Ovary (tissue), 9 donors: Measurements from ENCODE around the gene PI4KA. TPM values are rescaled to one million over a fixed set of nuclear protein-coding genes. Genes with fewer than 3 reads are reported as not detected.
"Not testable (repeated sequence)": the region's sequence is repeated elsewhere in the genome, so short reads cannot be mapped to it uniquely, and the experiment has no call there.

ENCODE experiments used
- DNase-seq, 5 donors: peaks; one replicate each; pipeline ENCODE4 v3.0.0-alpha.2; 2019 to 2020
- H3K27ac ChIP-seq, 2 donors: fragments of 200-600 bp; one replicate each; pipeline versions ENCODE4 v1.5.1 to v1.8.0; 2019 to 2022
- H3K27me3 ChIP-seq: fragments of 200-600 bp; one replicate; pipeline ENCODE4 v1.8.0; 2022
- H3K36me3 ChIP-seq: fragments of 200-600 bp; sonication (generic); one replicate; pipeline ENCODE4 v1.5.1; 2019
- H3K4me1 ChIP-seq: one replicate; pipeline ENCODE4 v1.8.1; 2013; ENCODE audit warnings: mild to moderate bottlenecking, moderate library complexity; ENCODE audit not compliant: insufficient read depth
- H3K4me3 ChIP-seq: fragments of 200-600 bp; sonication (generic); one replicate; pipeline ENCODE4 v1.5.1; 2017
- H3K9me3 ChIP-seq, 2 donors: fragments of 200-600 bp in 1 of 2; sonication (generic) in 1 of 2; one replicate each; pipeline versions ENCODE4 v1.5.1 to v1.8.1; 2013 to 2019; ENCODE audit warnings: mild to moderate bottlenecking in 1 of 2, moderate library complexity in 1 of 2
- CTCF ChIP-seq, 3 donors: fragments of 450-650 bp in 2 of 3; fragments of 200-600 bp in 1 of 3; IDR thresholded peaks; one replicate each; pipeline versions ENCODE4 v1.5.1 to v1.8.0; 2016 to 2022; ENCODE audit warnings: antibody characterized with exemption in 3 of 3, mild to moderate bottlenecking in 1 of 3
- EP300 ChIP-seq: sonication (generic); formaldehyde crosslinking; IDR thresholded peaks from one replicate; pipeline ENCODE4 v1.6.1; 2017; ENCODE audit warnings: antibody characterized with exemption
- POLR2A ChIP-seq: fragments of 450-650 bp; IDR thresholded peaks from one replicate; pipeline ENCODE4 v1.6.1; 2017; ENCODE audit warnings: antibody characterized with exemption, mild to moderate bottlenecking, moderate library complexity
- WGBS, 3 donors: extraction: QIAGEN DNeasy Blood & Tissue Kit in 1 of 3; methylation state at CpG; one replicate each; pipeline versions ENCODE4 v1.1.5 to v1.1.7; 2013 to 2017; 5-methylcytosine and 5-hydroxymethylcytosine counted together
- intact Hi-C, 4 donors: fragments of 100-400 bp; cut with DNase I; formaldehyde crosslinking; loops; one replicate each; pipeline versions ENCODE4 v1.11.0 to v1.15.1; 2022 to 2023
- polyA plus RNA-seq, 2 donors: library from polyadenylated mRNA; stranded (reverse); fragments of 200-250 nt in 1 of 2; fragments of 350-450 nt in 1 of 2; fragmentation: Illumina TruSeq in 1 of 2; extraction: RNeasy Lipid Tissue Mini Kit (QIAGEN cat#74804) in 1 of 2; gene quantifications; one replicate each; pipeline ENCODE4 v1.2.3, GENCODE V29; 2013 to 2014
- total RNA-seq, 7 donors: library from RNA; depleted of rRNA in 2 of 7; stranded (reverse); fragments of >200 nt in 2 of 7; fragmentation: NEBNext Ultra II Directional in 3 of 7; extraction: Animal tissue kit (Norgen Biotek cat#: 25700) in 3 of 7; gene quantifications; one replicate each; pipeline versions ENCODE4 v1.1.0 to v1.2.4, GENCODE V29; 2016 to 2023
- donor health status: DM: no; HTN: no; CAD: no; lungs with moderate emphysema.
- donor health status: DM: no; HTN: no; CAD: no.
- donor health status: Bipolar disorder and iron deficiency.
- donor health status: DM: yes; HTN: yes; CAD: no.
- donor health status: DM: no; HTN: no; CAD: no.
- donor health status: DM: yes; HTN: yes; CAD: no.

PI4KA gene
- total and polyA plus RNA-seq, 9 donors, result 30.6 to 97.6 (median 62.7) TPM

DNA sequence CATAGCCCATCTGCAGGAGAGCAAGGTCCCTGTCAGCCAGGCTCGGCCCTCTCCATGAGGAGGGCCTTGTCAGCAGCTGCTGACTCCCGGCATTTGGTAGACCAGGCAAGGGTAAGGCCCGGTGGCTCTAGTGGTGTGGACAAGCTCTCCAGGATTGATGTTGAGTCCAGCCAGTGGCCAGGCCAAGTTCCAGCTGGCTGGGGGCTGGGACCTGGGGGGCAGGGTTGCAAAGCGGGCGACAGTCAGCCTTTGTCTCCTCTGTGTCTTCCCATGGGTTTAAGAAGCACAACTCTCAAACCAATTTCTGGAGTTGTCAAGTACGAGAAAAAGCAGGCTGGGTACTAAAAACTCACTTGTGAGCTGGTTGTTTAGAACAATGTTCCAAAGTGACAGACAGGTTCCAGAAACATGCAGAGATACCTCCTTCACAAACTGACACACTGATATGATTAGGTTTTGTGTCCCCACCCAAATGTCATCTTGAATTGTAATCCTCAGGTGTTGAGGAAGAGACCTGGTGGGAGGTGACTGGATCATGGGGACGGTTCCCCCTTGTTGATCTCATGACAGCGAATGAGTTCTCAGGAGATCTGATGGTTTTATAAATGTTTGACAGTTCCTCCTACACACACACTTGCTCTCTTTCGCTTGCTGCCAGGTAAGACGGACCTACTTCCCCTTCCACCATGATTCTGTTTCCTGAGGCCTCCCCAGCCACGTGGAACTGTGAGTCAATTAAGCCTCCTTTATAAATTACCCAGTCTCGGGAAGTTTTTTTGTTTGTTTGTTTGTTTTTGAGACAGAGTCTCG lies 137.0 kb downstream of the PI4KA start:
- TF ChIP-seq POLR2A, result no peak
- TF ChIP-seq EP300, result no peak
- no peak for TF ChIP-seq CTCF (IDR thresholded peaks at IDR 0.05)
- H3K9me3 ChIP-seq, result no peaks in the 10 kb centered on the region
- no peak overlapping the region for H3K4me3 ChIP-seq
- H3K36me3 ChIP-seq, result no peaks in the 10 kb centered on the region
- no peak overlapping the region for H3K27ac ChIP-seq
- no peaks in the 10 kb centered on the region for H3K4me1 ChIP-seq
- H3K27me3 ChIP-seq, result no peaks in the 10 kb centered on the region
- intact Hi-C loops, result no loop called here
- DNase-seq, result no peak
- WGBS, 3 donors, result 84 to 90% (median 89%) methylated on average over 13 of the region's 13 CpGs

GRCh38 chr22:20720692-20721408 lies 137.8 kb downstream of the PI4KA start:
- Histone ChIP-seq H3K9me3 (no peaks in the 10 kb centered on the region), H3K27ac (no peak overlapping the region), H3K4me1 (no peaks in the 10 kb centered on the region), H3K4me3 (no peak overlapping the region), H3K36me3 (no peaks in the 10 kb centered on the region), H3K27me3 (no peaks in the 10 kb centered on the region)
- WGBS, 3 donors, result 89 to 92% (median 91%) methylated on average over 13 of the region's 13 CpGs
- no peak for DNase-seq
- intact Hi-C loops, result no loop called here
- TF ChIP-seq POLR2A, result no peak
- no peak for TF ChIP-seq EP300
- TF ChIP-seq CTCF (IDR thresholded peaks at IDR 0.05), result no peak

DNA sequence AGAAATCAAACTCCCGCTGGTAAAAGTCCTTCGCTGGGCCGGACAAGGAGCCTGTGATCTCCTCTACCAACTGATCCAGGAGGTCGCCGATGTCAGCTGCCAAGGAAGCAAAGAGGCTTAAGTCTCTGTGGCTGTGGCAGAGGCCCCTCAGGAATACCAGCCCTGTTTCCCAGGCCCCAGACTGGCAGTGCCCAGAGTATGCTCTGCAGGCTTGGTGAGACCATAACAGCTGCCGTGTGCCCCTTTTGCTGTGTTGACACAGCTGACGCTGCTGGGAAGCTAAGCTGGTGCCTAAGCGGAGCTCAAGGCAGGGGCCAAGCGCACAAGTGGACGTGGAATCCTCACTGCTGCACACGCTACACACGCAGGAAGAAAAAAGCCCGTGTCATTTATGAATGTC lies 139.9 kb downstream of the PI4KA start:
- H3K27me3 ChIP-seq, H3K4me1 ChIP-seq, H3K27ac ChIP-seq, intact Hi-C loops, H3K36me3 ChIP-seq, H3K9me3 ChIP-seq, H3K4me3 ChIP-seq, DNase-seq: not testable (repeated sequence)
- 90 to 95% (median 94%) methylated on average over 12 to 13 of the region's 13 CpGs for WGBS, 3 donors

- DNase-seq, H3K27me3 ChIP-seq, H3K9me3 ChIP-seq, H3K36me3 ChIP-seq, intact Hi-C loops, H3K4me1 ChIP-seq, H3K27ac ChIP-seq, H3K4me3 ChIP-seq: not testable (repeated sequence)
- 78 to 88% (median 87%) methylated on average over 6 to 7 of the region's 7 CpGs for WGBS, 3 donors
These were observed 140.6 kb downstream of the PI4KA start for GRCh38 chr22:20717981-20718380.

DNA sequence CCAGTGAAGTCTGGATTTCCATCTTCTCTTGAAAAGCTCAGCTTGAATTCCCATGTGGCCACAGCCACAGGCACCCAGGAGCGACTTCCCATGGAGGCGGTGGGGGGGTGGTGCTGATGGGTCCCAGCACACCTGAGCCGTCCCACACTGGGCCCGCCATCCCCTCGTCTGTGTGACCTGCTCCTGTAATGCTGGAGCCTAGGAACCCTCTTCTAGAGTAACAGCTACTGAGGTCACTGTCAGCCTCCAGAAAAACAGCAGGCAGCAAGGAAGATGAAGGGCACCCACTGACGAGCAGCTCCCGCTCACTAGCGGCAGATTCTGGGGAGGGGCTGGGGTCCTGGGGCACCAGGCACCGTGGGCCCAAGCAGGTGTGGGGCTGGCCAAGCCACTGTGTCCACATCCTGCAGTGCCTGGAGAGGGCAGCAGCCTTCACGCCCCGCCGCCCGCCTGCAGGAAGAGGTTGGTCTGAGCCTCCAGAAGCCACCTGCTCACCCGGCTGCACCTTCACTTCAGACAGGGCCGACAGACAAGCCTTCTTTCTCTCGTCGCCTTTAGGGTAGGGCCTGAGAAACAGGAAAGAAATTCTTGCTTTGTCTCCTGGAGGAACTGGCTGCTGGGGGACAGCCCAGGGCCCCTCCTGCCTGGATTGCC lies 141.3 kb downstream of the PI4KA start:
- WGBS, 3 donors, result 92 to 93% (median 92%) methylated on average over 17 of the region's 17 CpGs
- H3K27ac ChIP-seq, H3K9me3 ChIP-seq, DNase-seq, H3K4me3 ChIP-seq, H3K4me1 ChIP-seq, H3K27me3 ChIP-seq, H3K36me3 ChIP-seq, intact Hi-C loops: not testable (repeated sequence)

- intact Hi-C loops, H3K36me3 ChIP-seq: not testable (repeated sequence)
- WGBS, 3 donors, result 86 to 92% (median 88%) methylated on average over 11 to 13 of the region's 13 CpGs
These were observed 145.5 kb downstream of the PI4KA start for GRCh38 chr22:20713116-20713515.

DNA sequence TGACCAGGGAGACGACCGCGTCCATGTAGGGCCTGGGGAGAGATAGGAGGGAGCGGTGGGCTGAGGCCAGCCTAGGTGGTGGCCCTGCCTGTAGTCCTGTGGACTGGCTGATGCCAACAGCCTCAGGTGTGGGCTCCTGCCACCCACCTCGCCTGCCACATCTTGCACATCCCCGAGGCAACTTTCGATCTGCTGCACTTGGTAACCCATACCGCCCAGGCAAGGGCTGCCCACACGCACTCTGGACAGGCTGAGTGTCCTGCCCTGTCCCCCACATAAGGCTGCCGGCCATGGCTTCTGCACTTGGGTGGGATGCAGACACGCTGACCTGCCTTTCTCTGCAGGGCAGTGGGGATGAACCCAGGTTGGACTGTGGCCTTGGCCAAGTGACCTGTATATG lies 148.6 kb downstream of the PI4KA start:
- not testable (repeated sequence) for DNase-seq, H3K27me3 ChIP-seq, H3K27ac ChIP-seq, H3K4me1 ChIP-seq, H3K36me3 ChIP-seq, H3K4me3 ChIP-seq, H3K9me3 ChIP-seq
- WGBS, 3 donors, result 92 to 98% (median 93%) methylated on average over 11 of the region's 11 CpGs
- intact Hi-C loops, result loop anchor here in 1 of 4 donors (10.0 kb wide), 1 partner anchor 215 kb away; the partner anchor contains the start of gene KLHL22

More at GRCh38 chr22:20713116-20713515, 145.5 kb downstream of the PI4KA start:
- not testable (repeated sequence) for DNase-seq, H3K9me3 ChIP-seq, H3K4me3 ChIP-seq, H3K27me3 ChIP-seq, H3K4me1 ChIP-seq, H3K27ac ChIP-seq

DNA sequence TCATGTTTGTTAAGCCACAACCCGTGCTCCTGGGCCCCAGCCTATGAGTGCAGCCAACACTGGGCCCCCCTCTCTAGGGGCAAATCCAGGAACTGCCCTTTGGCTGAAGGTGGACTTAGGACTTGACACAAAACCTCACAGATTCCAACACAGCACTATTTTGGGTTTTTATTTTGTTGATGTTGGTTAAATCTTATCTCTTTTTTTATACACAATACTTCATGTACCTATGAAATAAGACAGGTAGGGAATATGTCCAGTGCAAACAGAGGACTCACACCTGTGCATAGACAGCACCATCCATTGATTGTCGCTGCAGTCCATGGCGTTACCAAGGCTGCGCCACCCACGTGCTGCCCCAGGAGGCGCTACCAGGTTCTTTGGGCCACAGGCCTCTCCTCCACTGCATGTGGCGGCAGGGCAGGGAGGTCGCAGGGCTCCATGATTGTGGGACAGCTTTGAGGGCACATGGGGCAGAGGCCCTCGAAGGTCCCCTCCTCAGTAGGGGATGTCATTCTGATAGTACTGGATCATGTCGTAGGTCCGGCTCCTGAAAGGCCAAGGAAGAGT lies 151.0 kb downstream of the PI4KA start:
- not testable (repeated sequence) for H3K4me3 ChIP-seq, H3K9me3 ChIP-seq, H3K4me1 ChIP-seq, H3K36me3 ChIP-seq, H3K27ac ChIP-seq, DNase-seq, H3K27me3 ChIP-seq
- 92 to 97% (median 92%) methylated on average over 10 to 11 of the region's 11 CpGs for WGBS, 3 donors
- intact Hi-C loops, result loop anchor here in 1 of 4 donors (10.0 kb wide), 1 partner anchor 213 kb away; the partner anchor contains the start of gene KLHL22
